AG08395 (cell line): ENCODE data around the gene PCYT1B.
A peak's percentile ranks its signal among the peaks of the same experiment; 100 is the strongest.
"Not testable (repeated sequence)": the region's sequence is repeated elsewhere in the genome, so short reads cannot be mapped to it uniquely, and the experiment has no call there.

ENCODE experiments used
- DNase-seq: peaks from one replicate; pipeline ENCODE4 v3.0.0; 2012; ENCODE audit warnings: mixed read lengths, low spot score

Gene PCYT1B

GRCh38 chrX:24646006-24646405 is 1.1 kb downstream of the PCYT1B start:
- DNase-seq = no peak

- DNase-seq = no peak
Measured at GRCh38 chrX:24643116-24643515, 4.0 kb downstream of the PCYT1B start.

- DNase-seq = no peak
Measured at GRCh38 chrX:24629701-24630100, 17.4 kb downstream of the PCYT1B start.

GRCh38 chrX:24619647-24620046 is 27.5 kb downstream of the PCYT1B start:
- peak; percentile 34 for DNase-seq

GRCh38 chrX:24610516-24610915 is 36.6 kb downstream of the PCYT1B start:
- DNase-seq = no peak

- DNase-seq = no peak
Measured at GRCh38 chrX:24607616-24608015, 39.5 kb downstream of the PCYT1B start.

- DNase-seq = not testable (repeated sequence)
Measured at GRCh38 chrX:24605941-24606340, 41.2 kb downstream of the PCYT1B start.

GRCh38 chrX:24603191-24603590 is 44.0 kb downstream of the PCYT1B start:
- DNase-seq = no peak

GRCh38 chrX:24601858-24602257 is 45.3 kb downstream of the PCYT1B start:
- no peak for DNase-seq

- no peak for DNase-seq
Measured at GRCh38 chrX:24594501-24594900, 52.6 kb downstream of the PCYT1B start.

GRCh38 chrX:24590111-24590510 is 57.0 kb downstream of the PCYT1B start:
- DNase-seq = no peak

- DNase-seq = no peak
Measured at GRCh38 chrX:24577091-24577490, 70.1 kb downstream of the PCYT1B start.

- DNase-seq = no peak
Measured at GRCh38 chrX:24575496-24575895, 71.7 kb downstream of the PCYT1B start.

GRCh38 chrX:24574743-24575142 is 72.4 kb downstream of the PCYT1B start:
- DNase-seq = no peak

- no peak for DNase-seq
Measured at GRCh38 chrX:24567169-24567568, 80.0 kb downstream of the PCYT1B start.

- no peak for DNase-seq
Measured at GRCh38 chrX:24566240-24566639, 80.9 kb downstream of the PCYT1B start.

GRCh38 chrX:24563291-24564010 is 83.7 kb downstream of the PCYT1B start:
- no peak for DNase-seq

GRCh38 chrX:24561121-24561520 is 86.0 kb downstream of the PCYT1B start:
- peak; percentile 4 for DNase-seq

- DNase-seq = no peak
Measured at GRCh38 chrX:24553011-24553410, 94.1 kb downstream of the PCYT1B start.

- DNase-seq = no peak
Measured at GRCh38 chrX:24550166-24550565, 97.0 kb downstream of the PCYT1B start.

- no peak for DNase-seq
Measured at GRCh38 chrX:24547961-24548360, 99.2 kb downstream of the PCYT1B start.

- DNase-seq = no peak
Measured at GRCh38 chrX:24542756-24543155, 104.4 kb downstream of the PCYT1B start.

- DNase-seq = no peak
Measured at GRCh38 chrX:24536551-24536950, 110.6 kb downstream of the PCYT1B start.

- no peak for DNase-seq
Measured at GRCh38 chrX:24528605-24529004, 118.5 kb downstream of the PCYT1B start.
